Upper lobe of left lung (tissue), 6 donors: ENCODE measurements around the gene HES2. TPM values are rescaled to one million over a fixed set of nuclear protein-coding genes. Genes with fewer than 3 reads are reported as not detected.
"Not testable (repeated sequence)": the region's sequence is repeated elsewhere in the genome, so short reads cannot be mapped to it uniquely, and the experiment has no call there.

Experiments
- ATAC-seq, 2 donors: fragments of 200-7000 bp; cut with Tn5 transposase; one replicate each; pipeline ENCODE4 v1.9.1; 2022; ENCODE audit warnings: mild to moderate bottlenecking in 2 of 2, moderate library complexity in 2 of 2; ENCODE audit not compliant: low FRiP score in 2 of 2
- DNase-seq, 2 donors: peaks; one replicate each; pipeline ENCODE4 v3.0.0-alpha.2; 2019 to 2020
- H3K27ac ChIP-seq, 4 donors: fragments of 200-600 bp; sonication (generic); one replicate each; pipeline ENCODE4 v1.5.1; 2016 to 2019
- H3K27me3 ChIP-seq, 4 donors: fragments of 200-600 bp; sonication (generic); one replicate each; pipeline ENCODE4 v1.5.1; 2017 to 2019
- H3K36me3 ChIP-seq, 4 donors: fragments of 200-600 bp; sonication (generic); one replicate each; pipeline ENCODE4 v1.5.1; 2016 to 2019
- H3K4me1 ChIP-seq, 4 donors: fragments of 200-600 bp; sonication (generic); one replicate each; pipeline ENCODE4 v1.5.1; 2018 to 2019
- H3K4me3 ChIP-seq, 4 donors: fragments of 200-600 bp; sonication (generic); one replicate each; pipeline ENCODE4 v1.5.1; 2017 to 2019; ENCODE audit warnings: mild to moderate bottlenecking in 2 of 4, moderate library complexity in 1 of 4
- H3K9me3 ChIP-seq, 4 donors: fragments of 200-600 bp; sonication (generic); one replicate each; pipeline ENCODE4 v1.5.1; 2018 to 2019
- CTCF ChIP-seq, 6 experiments: fragments of 450-650 bp in 4 of 6; fragments of 200-600 bp in 2 of 6; sonication (generic) in 2 of 6; IDR thresholded peaks; one replicate each; pipeline ENCODE4 v1.5.1; 2016 to 2019; ENCODE audit warnings: antibody characterized with exemption in 6 of 6
- EP300 ChIP-seq, 4 donors: sonication (generic); formaldehyde crosslinking; IDR thresholded peaks; one replicate each; pipeline ENCODE4 v1.5.1; 2017; ENCODE audit warnings: antibody characterized with exemption in 4 of 4, control low read depth in 2 of 4
- POLR2A ChIP-seq, 4 donors: fragments of 450-650 bp; IDR thresholded peaks; one replicate each; pipeline ENCODE4 v1.5.1; 2016 to 2017; ENCODE audit warnings: antibody characterized with exemption in 4 of 4, mild to moderate bottlenecking in 2 of 4
- POLR2AphosphoS5 ChIP-seq, 2 donors: sonication (generic); formaldehyde crosslinking; IDR thresholded peaks; one replicate each; pipeline ENCODE4 v1.5.1; 2017; ENCODE audit warnings: antibody characterized with exemption in 2 of 2
- WGBS, 2 donors: methylation state at CpG; one replicate each; pipeline ENCODE4 v1.1.5; 2017 to 2018; 5-methylcytosine and 5-hydroxymethylcytosine counted together
- total RNA-seq, 6 donors: library from RNA; depleted of rRNA in 4 of 6; stranded (reverse); fragments of >200 nt in 4 of 6; gene quantifications; one replicate each; pipeline versions ENCODE4 v1.1.0 to v1.2.1, GENCODE V29; 2016 to 2021
- donor health status: DM: no; HTN: no; CAD: no; lungs with moderate emphysema.
- donor health status: DM: no; HTN: yes; CAD: no; lungs with severe emphysema.

Gene HES2
- total RNA-seq, 6 donors from 2014 or later = 1.8 to 11.4 (median 3.7) TPM

- peak in 1 of 2 donors; percentile 11 for ATAC-seq
- peaks cover 0 to 13% (median 4%) of the 10 kb centered on the region in 4 donors for H3K27me3 ChIP-seq
- H3K27ac ChIP-seq = peak overlapping the region in 2 of 4 donors; percentile 7 to 60
Observed at GRCh38 chr1:6460301-6461050, 40.8 kb upstream of the HES2 start.

GRCh38 chr1:6459850-6460265, 40.1 kb upstream of the HES2 start:
- H3K27ac ChIP-seq = no peak overlapping the region
- H3K27me3 ChIP-seq = peaks cover 0 to 19% (median 7%) of the 10 kb centered on the region in 4 donors
- H3K36me3 ChIP-seq = peaks cover 0 to 13% (median 0%) of the 10 kb centered on the region in 4 donors
- no peaks in the 10 kb centered on the region for H3K9me3 ChIP-seq
- ATAC-seq = no peak
- TF ChIP-seq POLR2A (IDR thresholded peaks at IDR 0.05) (no peak), CTCF (IDR thresholded peaks at IDR 0.05) (no peak), EP300 (IDR thresholded peaks at IDR 0.05) (no peak), POLR2AphosphoS5 (IDR thresholded peaks at IDR 0.05) (no peak)
- WGBS, 2 donors = 5 to 28% methylated on average over 3 to 12 of the region's 18 CpGs
- peaks cover 13 to 23% (median 14%) of the 10 kb centered on the region in 4 donors for H3K4me1 ChIP-seq
- no peak for DNase-seq
- H3K4me3 ChIP-seq = peak overlapping the region in 3 of 4 donors; percentile 14 to 40 (median 35)

More at GRCh38 chr1:6460301-6461050, 40.8 kb upstream of the HES2 start:
- TF ChIP-seq EP300 (IDR thresholded peaks at IDR 0.05) = no peak
- DNase-seq = no peak
- Histone ChIP-seq H3K36me3 (peaks cover 0 to 13% (median 0%) of the 10 kb centered on the region in 4 donors), H3K4me1 (peaks cover 8 to 22% (median 15%) of the 10 kb centered on the region in 4 donors), H3K4me3 (peak overlapping the region in 3 of 4 donors; percentile 14 to 40 (median 35)), H3K9me3 (no peaks in the 10 kb centered on the region)
- WGBS, 2 donors = 39 to 41% methylated on average over 24 to 31 of the region's 39 CpGs

- Histone ChIP-seq H3K4me1 (peaks cover 15 to 32% (median 18%) of the 10 kb centered on the region in 4 donors), H3K36me3 (peaks cover 0 to 10% (median 0%) of the 10 kb centered on the region in 4 donors), H3K27me3 (peaks cover 0 to 28% (median 11%) of the 10 kb centered on the region in 4 donors), H3K9me3 (no peaks in the 10 kb centered on the region), H3K27ac (no peak overlapping the region), H3K4me3 (no peak overlapping the region)
- TF ChIP-seq POLR2A (IDR thresholded peaks at IDR 0.05) (no peak), EP300 (IDR thresholded peaks at IDR 0.05) (no peak), CTCF (IDR thresholded peaks at IDR 0.05) (no peak), POLR2AphosphoS5 (IDR thresholded peaks at IDR 0.05) (no peak)
- ATAC-seq (no peak), DNase-seq (no peak)
- WGBS, 2 donors = 83 to 91% methylated on average over 8 to 11 of the region's 11 CpGs
Observed at GRCh38 chr1:6456800-6457466, 37.2 kb upstream of the HES2 start.

- H3K9me3 ChIP-seq, ATAC-seq, H3K36me3 ChIP-seq, H3K4me3 ChIP-seq, H3K27ac ChIP-seq, DNase-seq: not testable (repeated sequence)
- H3K4me1 ChIP-seq = peaks cover 12 to 28% (median 15%) of the 10 kb centered on the region in 4 donors
- H3K27me3 ChIP-seq = peaks cover 0 to 31% (median 11%) of the 10 kb centered on the region in 4 donors
- 61 to 100% methylated on average over 4 to 30 of the region's 58 CpGs for WGBS, 2 donors
Observed at GRCh38 chr1:6455752-6456520, 36.2 kb upstream of the HES2 start.

- 8% methylated on average over 19 of the region's 115 CpGs; no CpG with 5 or more reads in 1 of the 2 donors for WGBS, 2 donors
- Histone ChIP-seq H3K9me3 (no peaks in the 10 kb centered on the region), H3K27ac (no peak overlapping the region), H3K4me3 (no peak overlapping the region), H3K36me3 (no peaks in the 10 kb centered on the region), H3K27me3 (peaks cover 0 to 37% (median 11%) of the 10 kb centered on the region in 4 donors), H3K4me1 (peaks cover 4 to 23% (median 8%) of the 10 kb centered on the region in 4 donors)
- DNase-seq (peak in 1 of 2 donors; percentile 83), ATAC-seq (no peak)
- TF ChIP-seq CTCF (IDR thresholded peaks at IDR 0.05) = peak in 1 of 6 experiments; percentile 39
- TF ChIP-seq POLR2A (IDR thresholded peaks at IDR 0.05) = no peak
- TF ChIP-seq POLR2AphosphoS5 (IDR thresholded peaks at IDR 0.05) = no peak
- no peak for TF ChIP-seq EP300 (IDR thresholded peaks at IDR 0.05)
Observed at GRCh38 chr1:6454856-6455751, 35.4 kb upstream of the HES2 start.

- not testable (repeated sequence) for H3K27ac ChIP-seq, H3K36me3 ChIP-seq, H3K4me3 ChIP-seq, H3K9me3 ChIP-seq, ATAC-seq
- peaks cover 0 to 20% (median 8%) of the 10 kb centered on the region in 4 donors for H3K4me1 ChIP-seq
- DNase-seq = peak in 1 of 2 donors; percentile 86
- WGBS, 2 donors = 27 to 55% methylated on average over 3 to 66 of the region's 85 CpGs
- peaks cover 0 to 41% (median 16%) of the 10 kb centered on the region in 4 donors for H3K27me3 ChIP-seq
Observed at GRCh38 chr1:6453895-6454855, 34.5 kb upstream of the HES2 start.
